ENCODE measurements around the gene SDHC.
"Not testable (repeated sequence)": the region's sequence is repeated elsewhere in the genome, so short reads cannot be mapped to it uniquely, and the experiment has no call there.

Gene SDHC

GRCh38 chr1:161404051-161404597 lies 89.9 kb downstream of the SDHC start:
- in situ Hi-C loops (cut with HindIII; ENCODE audit: low pct_ligation_motif_present, low pct_unique_long_range_greater_than_20kb, low sequenced_read_pairs), result no loop called here
- no peak for DNase-seq

GRCh38 chr1:161406551-161406950 lies 92.4 kb downstream of the SDHC start:
- DNase-seq; in situ Hi-C loops (cut with HindIII; ENCODE audit: low pct_ligation_motif_present, low pct_unique_long_range_greater_than_20kb, low sequenced_read_pairs): not testable (repeated sequence)

GRCh38 chr1:161407451-161407985 lies 93.3 kb downstream of the SDHC start:
- in situ Hi-C loops (cut with HindIII; ENCODE audit: low pct_ligation_motif_present, low pct_unique_long_range_greater_than_20kb, low sequenced_read_pairs), result no loop called here
- no peak for DNase-seq

GRCh38 chr1:161408429-161409052 lies 94.4 kb downstream of the SDHC start:
- in situ Hi-C loops (cut with HindIII; ENCODE audit: low pct_ligation_motif_present, low pct_unique_long_range_greater_than_20kb, low sequenced_read_pairs), result no loop called here
- no peak for DNase-seq

- DNase-seq; in situ Hi-C loops (cut with HindIII; ENCODE audit: low pct_ligation_motif_present, low pct_unique_long_range_greater_than_20kb, low sequenced_read_pairs): not testable (repeated sequence)
Measured at GRCh38 chr1:161409848-161410635, 95.9 kb downstream of the SDHC start.

GRCh38 chr1:161410636-161410970 lies 96.4 kb downstream of the SDHC start:
- in situ Hi-C loops (cut with HindIII; ENCODE audit: low pct_ligation_motif_present, low pct_unique_long_range_greater_than_20kb, low sequenced_read_pairs); DNase-seq: not testable (repeated sequence)

Measured in ACHN (cell line).